ENCODE results near the gene ZEB1.

Gene ZEB1

GRCh38 chr10:31318854-31319601 is at the start of gene ZEB1:
Gene ZEB1 (plus strand): TSS chr10:31319216. CDS start chr10:31319235, 19 bp downstream.
- peak; percentile 88 for DNase-seq

- no peak for DNase-seq
These were observed 48.1 kb upstream of the ZEB1 start for GRCh38 chr10:31270954-31271353.

- DNase-seq, result no peak
These were observed 46.2 kb upstream of the ZEB1 start for GRCh38 chr10:31272841-31273240.

- no peak for DNase-seq
These were observed 45.2 kb upstream of the ZEB1 start for GRCh38 chr10:31273789-31274188.

GRCh38 chr10:31274310-31274709 is 44.7 kb upstream of the ZEB1 start:
- DNase-seq, result no peak

- no peak for DNase-seq
These were observed 40.6 kb upstream of the ZEB1 start for GRCh38 chr10:31278279-31278941.

GRCh38 chr10:31280972-31281371 is 38.0 kb upstream of the ZEB1 start:
- DNase-seq, result no peak

- DNase-seq, result no peak
These were observed 31.0 kb upstream of the ZEB1 start for GRCh38 chr10:31288001-31288400.

- no peak for DNase-seq
These were observed 30.1 kb upstream of the ZEB1 start for GRCh38 chr10:31288962-31289361.

GRCh38 chr10:31290386-31290785 is 28.6 kb upstream of the ZEB1 start:
- no peak for DNase-seq

- no peak for DNase-seq
These were observed 27.9 kb upstream of the ZEB1 start for GRCh38 chr10:31291123-31291522.

GRCh38 chr10:31294558-31294957 is 24.5 kb upstream of the ZEB1 start:
- no peak for DNase-seq

- DNase-seq, result no peak
These were observed 22.3 kb upstream of the ZEB1 start for GRCh38 chr10:31296754-31297153.

GRCh38 chr10:31299119-31299518 is 19.9 kb upstream of the ZEB1 start:
- DNase-seq, result no peak

GRCh38 chr10:31303212-31303611 is 15.8 kb upstream of the ZEB1 start:
- DNase-seq, result no peak

- DNase-seq, result no peak
These were observed 14.6 kb upstream of the ZEB1 start for GRCh38 chr10:31304291-31304970.

GRCh38 chr10:31313396-31313795 is 5.6 kb upstream of the ZEB1 start:
- DNase-seq, result no peak

GRCh38 chr10:31314256-31315150 is 4.5 kb upstream of the ZEB1 start:
- DNase-seq, result no peak

GRCh38 chr10:31315453-31315852 is 3.6 kb upstream of the ZEB1 start:
- no peak for DNase-seq

GRCh38 chr10:31317171-31317570 is 1.8 kb upstream of the ZEB1 start:
- no peak for DNase-seq

- no peak for DNase-seq
These were observed 1.2 kb upstream of the ZEB1 start for GRCh38 chr10:31317652-31318381.

GRCh38 chr10:31318382-31318853 is 598 bp upstream of the ZEB1 start:
- peak; percentile 25 for DNase-seq

All from COR-L47 (cell line).